Measurements from ENCODE around the gene ARID3C. TPM values are rescaled to one million over a fixed set of nuclear protein-coding genes. Genes with fewer than 3 reads are reported as not detected.
A peak's percentile ranks its signal among the peaks of the same experiment; 100 is the strongest.

ARID3C gene
- total RNA-seq, 6 experiments from 2014 or later, result 1.7 to 6.7 (median 2.5) TPM

GRCh38 chr9:34572628-34573027 is 56.2 kb downstream of the ARID3C start:
- Histone ChIP-seq H3K27me3 (no peaks in the 10 kb centered on the region), H3K4me1 (peaks cover 0 to 3% (median 1%) of the 10 kb centered on the region in 4 donors), H3K36me3 (no peaks in the 10 kb centered on the region), H3K9me3 (no peaks in the 10 kb centered on the region), H3K27ac (no peak overlapping the region), H3K4me3 (no peak overlapping the region)
- ATAC-seq (no peak), DNase-seq (no peak)
- whole genome bisulfite sequencing (ENCODE audit: insufficient coverage, low coverage, low lambda C conversion rate, missing lambda C conversion rate), result 67% methylated on average over 1 of the region's 6 CpGs
- intact Hi-C loops (cut with DNase I), result no loop called here
- TF ChIP-seq, protein P1, sequence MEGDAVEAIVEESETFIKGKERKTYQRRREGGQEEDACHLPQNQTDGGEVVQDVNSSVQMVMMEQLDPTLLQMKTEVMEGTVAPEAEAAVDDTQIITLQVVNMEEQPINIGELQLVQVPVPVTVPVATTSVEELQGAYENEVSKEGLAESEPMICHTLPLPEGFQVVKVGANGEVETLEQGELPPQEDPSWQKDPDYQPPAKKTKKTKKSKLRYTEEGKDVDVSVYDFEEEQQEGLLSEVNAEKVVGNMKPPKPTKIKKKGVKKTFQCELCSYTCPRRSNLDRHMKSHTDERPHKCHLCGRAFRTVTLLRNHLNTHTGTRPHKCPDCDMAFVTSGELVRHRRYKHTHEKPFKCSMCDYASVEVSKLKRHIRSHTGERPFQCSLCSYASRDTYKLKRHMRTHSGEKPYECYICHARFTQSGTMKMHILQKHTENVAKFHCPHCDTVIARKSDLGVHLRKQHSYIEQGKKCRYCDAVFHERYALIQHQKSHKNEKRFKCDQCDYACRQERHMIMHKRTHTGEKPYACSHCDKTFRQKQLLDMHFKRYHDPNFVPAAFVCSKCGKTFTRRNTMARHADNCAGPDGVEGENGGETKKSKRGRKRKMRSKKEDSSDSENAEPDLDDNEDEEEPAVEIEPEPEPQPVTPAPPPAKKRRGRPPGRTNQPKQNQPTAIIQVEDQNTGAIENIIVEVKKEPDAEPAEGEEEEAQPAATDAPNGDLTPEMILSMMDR (IDR thresholded peaks at IDR 0.05), result no peak
- TF ChIP-seq POLR2A (IDR thresholded peaks at IDR 0.05), result no peak

DNA sequence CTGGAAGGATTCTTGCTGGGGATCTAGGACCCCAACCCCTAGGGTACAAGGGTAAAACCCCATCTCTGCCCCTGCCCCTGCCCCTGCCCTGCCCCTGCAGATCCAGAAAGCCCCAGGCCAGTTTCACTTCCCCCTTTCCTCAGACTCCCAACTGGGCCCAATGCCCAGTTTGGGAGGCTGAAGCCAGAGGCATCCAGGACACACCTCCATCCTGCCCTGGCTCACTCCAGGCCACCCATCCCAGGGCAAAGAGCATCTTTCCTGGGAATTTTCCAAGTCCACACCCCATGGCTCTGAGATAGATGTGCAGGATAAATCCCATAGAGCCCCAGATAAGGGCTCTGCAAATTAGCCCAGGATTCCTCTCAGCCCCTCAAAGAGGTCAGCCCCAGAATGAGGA is 56.8 kb downstream of the ARID3C start:
- H3K27ac ChIP-seq, result no peak overlapping the region
- H3K36me3 ChIP-seq, result no peaks in the 10 kb centered on the region
- DNase-seq (peak; percentile 81 to 86 (median 82)), ATAC-seq (peak; percentile 90 to 96 (median 94))
- no peak overlapping the region for H3K4me3 ChIP-seq
- H3K9me3 ChIP-seq, result no peaks in the 10 kb centered on the region
- TF ChIP-seq, protein P1 (IDR thresholded peaks at IDR 0.05), result no peak
- no peak for TF ChIP-seq POLR2A (IDR thresholded peaks at IDR 0.05)
- no peaks in the 10 kb centered on the region for H3K27me3 ChIP-seq
- intact Hi-C loops (cut with DNase I), result no loop called here
- H3K4me1 ChIP-seq, result peaks cover 0 to 3% (median 1%) of the 10 kb centered on the region in 4 donors

GRCh38 chr9:34571481-34571810 is 57.4 kb downstream of the ARID3C start:
- Histone ChIP-seq H3K27me3 (no peaks in the 10 kb centered on the region), H3K4me3 (no peak overlapping the region), H3K9me3 (no peaks in the 10 kb centered on the region), H3K27ac (no peak overlapping the region), H3K4me1 (peaks cover 0 to 3% (median 1%) of the 10 kb centered on the region in 4 donors), H3K36me3 (no peaks in the 10 kb centered on the region)
- DNase-seq (no peak), ATAC-seq (peak in 1 of 4 donors; percentile 5)
- no peak for TF ChIP-seq POLR2A (IDR thresholded peaks at IDR 0.05)
- TF ChIP-seq, protein P1 (IDR thresholded peaks at IDR 0.05), result no peak
- intact Hi-C loops (cut with DNase I), result no loop called here
- 20% methylated on average over 1 of the region's 12 CpGs for WGBS (ENCODE audit: insufficient coverage, low coverage, low lambda C conversion rate, missing lambda C conversion rate)

Small RNA genes lying within 50 kb of the gene (small RNA-seq; reads per million reads assigned to genes)
- gene CCL27, result 0 reads per million in 2 experiments

Other genes starting within 250 kb of the ARID3C start
- gene FAM219A, start 170.5 kb downstream of the ARID3C start, total RNA-seq, result 10 to 100 TPM in 1 of 6 experiments, 1 to 10 TPM in 5; 4.1 to 10.7 (median 5.3) TPM
- gene DNAI1, start 170.3 kb downstream of the ARID3C start, total RNA-seq, result not detected
- gene ENHO, start 106.1 kb downstream of the ARID3C start, total RNA-seq, result 1 to 10 TPM; 1.5 to 2.7 (median 2.1) TPM
- 10 to 100 TPM in 1 of 6 experiments, 1 to 10 TPM in 4, under 1 TPM in 1; 0.71 to 12.5 (median 3.4) TPM for gene CNTFR, start 39.3 kb downstream of the ARID3C start, total RNA-seq
- 10 to 100 TPM; 15.2 to 29.1 (median 25.0) TPM for gene RPP25L, start 17.0 kb downstream of the ARID3C start, total RNA-seq
- 10 to 100 TPM; 26.4 to 36.8 (median 32.7) TPM for gene DCTN3, start 8.6 kb downstream of the ARID3C start, total RNA-seq
- gene SIGMAR1, start 8.7 kb upstream of the ARID3C start, total RNA-seq, result 100 to 1,000 TPM in 5 of 6 experiments, 10 to 100 TPM in 1; 69.3 to 237 (median 123) TPM
- gene GALT, start 17.6 kb upstream of the ARID3C start, total RNA-seq, result 100 to 1,000 TPM in 4 of 6 experiments, 10 to 100 TPM in 2; 58.2 to 157 (median 117) TPM
- 10 to 100 TPM in 5 of 6 experiments, 1 to 10 TPM in 1; 9.7 to 21.5 (median 14.7) TPM for gene IL11RA, start 23.1 kb upstream of the ARID3C start, total RNA-seq
- not detected for gene CCL27, start 33.6 kb upstream of the ARID3C start, total RNA-seq
- gene CCL19, start 62.2 kb upstream of the ARID3C start, total RNA-seq, result 1 to 10 TPM in 3 of 6 experiments, under 1 TPM in 3; 0.77 to 6.5 (median 1.1) TPM
- 10 to 100 TPM in 2 of 6 experiments, 1 to 10 TPM in 4; 1.5 to 22.3 (median 7.6) TPM for gene CCL21, start 81.1 kb upstream of the ARID3C start, total RNA-seq